ENCODE results near the gene PHLDA3.
"Not testable (repeated sequence)": the region's sequence is repeated elsewhere in the genome, so short reads cannot be mapped to it uniquely, and the experiment has no call there.

The PHLDA3 gene

DNA sequence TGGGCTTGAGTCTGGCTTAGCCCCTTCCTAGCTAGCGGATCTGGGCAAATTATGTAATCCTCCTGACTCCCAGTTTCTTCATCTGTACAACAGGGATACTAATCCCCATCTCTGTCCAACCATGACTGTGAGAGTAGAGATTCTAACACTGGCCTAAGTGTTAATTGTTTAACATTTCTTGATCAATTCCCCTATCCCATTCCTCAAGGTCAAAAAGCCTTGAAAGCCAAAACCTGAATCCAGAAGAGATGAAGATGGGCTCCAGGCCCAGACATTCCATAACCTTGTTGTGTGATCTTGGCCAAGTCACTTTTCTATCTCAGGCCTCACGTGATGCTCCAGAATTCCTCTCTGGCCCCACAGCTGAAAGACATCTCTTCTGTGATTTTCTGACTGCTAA, 18.8 kb upstream of the PHLDA3 start:
- Histone ChIP-seq H3K36me3 (ENCODE audit: control insufficient read depth, insufficient read depth, low read length) (no peaks in the 10 kb centered on the region), H3K4me1 (ENCODE audit: control insufficient read depth, insufficient read depth, low read length) (peaks cover 5% of the 10 kb centered on the region), H3K27ac (ENCODE audit: insufficient read depth, low read depth, low read length, poor library complexity, severe bottlenecking) (no peak overlapping the region), H3K9me3 (ENCODE audit: control insufficient read depth, low read length) (no peaks in the 10 kb centered on the region), H3K4me3 (ENCODE audit: insufficient read depth, low read depth, low read length) (no peak overlapping the region), H3K27me3 (ENCODE audit: control insufficient read depth, insufficient read depth, low read length, poor library complexity, severe bottlenecking) (no peaks in the 10 kb centered on the region)
- WGBS, 2 experiments = 89 to 94% methylated on average over 2 of the region's 2 CpGs

GRCh38 chr1:201486187-201486586, 17.2 kb upstream of the PHLDA3 start:
- 86 to 92% methylated on average over 3 of the region's 3 CpGs for WGBS, 2 experiments
- peaks cover 9% of the 10 kb centered on the region for H3K27me3 ChIP-seq (ENCODE audit: control insufficient read depth, insufficient read depth, low read length, poor library complexity, severe bottlenecking)
- no peak overlapping the region for H3K4me3 ChIP-seq (ENCODE audit: insufficient read depth, low read depth, low read length)
- peaks cover 5% of the 10 kb centered on the region for H3K4me1 ChIP-seq (ENCODE audit: control insufficient read depth, insufficient read depth, low read length)
- H3K36me3 ChIP-seq (ENCODE audit: control insufficient read depth, insufficient read depth, low read length) = no peaks in the 10 kb centered on the region
- no peak overlapping the region for H3K27ac ChIP-seq (ENCODE audit: insufficient read depth, low read depth, low read length, poor library complexity, severe bottlenecking)
- H3K9me3 ChIP-seq (ENCODE audit: control insufficient read depth, low read length) = no peaks in the 10 kb centered on the region

DNA sequence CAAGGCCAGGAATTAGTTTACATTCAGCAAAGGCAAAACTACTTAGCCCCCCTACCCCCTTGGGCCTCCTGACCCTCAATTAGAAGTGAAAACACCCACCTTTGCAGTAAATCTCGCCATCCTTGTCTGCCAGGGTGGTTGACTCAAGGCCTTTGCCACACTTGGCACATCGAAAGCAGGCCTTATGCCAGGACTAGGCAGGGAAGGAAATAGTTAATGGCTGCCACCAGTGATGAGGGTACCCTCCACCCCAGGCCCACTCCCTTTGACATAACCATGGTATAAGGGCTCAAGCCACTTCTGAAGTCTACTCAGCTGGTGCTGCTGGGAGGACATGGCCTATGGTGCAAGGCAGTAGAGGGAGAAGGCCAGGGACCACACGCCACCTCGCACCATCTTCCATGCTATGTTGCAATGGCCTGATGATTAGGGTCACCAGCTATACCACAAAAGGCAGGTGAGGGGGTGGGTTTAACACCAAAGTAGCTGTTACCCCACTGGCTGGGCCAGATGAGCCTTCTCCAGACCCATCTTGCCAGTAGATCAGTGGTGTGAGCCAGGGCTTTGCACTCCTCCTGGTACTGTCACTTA, 16.3 kb upstream of the PHLDA3 start:
- H3K27ac ChIP-seq (ENCODE audit: insufficient read depth, low read depth, low read length, poor library complexity, severe bottlenecking) = no peak overlapping the region
- H3K9me3 ChIP-seq (ENCODE audit: control insufficient read depth, low read length) = no peaks in the 10 kb centered on the region
- H3K4me1 ChIP-seq (ENCODE audit: control insufficient read depth, insufficient read depth, low read length) = peaks cover 11% of the 10 kb centered on the region
- 94 to 97% methylated on average over 4 of the region's 4 CpGs for WGBS, 2 experiments
- H3K36me3 ChIP-seq (ENCODE audit: control insufficient read depth, insufficient read depth, low read length) = no peaks in the 10 kb centered on the region
- peaks cover 18% of the 10 kb centered on the region for H3K27me3 ChIP-seq (ENCODE audit: control insufficient read depth, insufficient read depth, low read length, poor library complexity, severe bottlenecking)
- H3K4me3 ChIP-seq (ENCODE audit: insufficient read depth, low read depth, low read length) = no peak overlapping the region

DNA sequence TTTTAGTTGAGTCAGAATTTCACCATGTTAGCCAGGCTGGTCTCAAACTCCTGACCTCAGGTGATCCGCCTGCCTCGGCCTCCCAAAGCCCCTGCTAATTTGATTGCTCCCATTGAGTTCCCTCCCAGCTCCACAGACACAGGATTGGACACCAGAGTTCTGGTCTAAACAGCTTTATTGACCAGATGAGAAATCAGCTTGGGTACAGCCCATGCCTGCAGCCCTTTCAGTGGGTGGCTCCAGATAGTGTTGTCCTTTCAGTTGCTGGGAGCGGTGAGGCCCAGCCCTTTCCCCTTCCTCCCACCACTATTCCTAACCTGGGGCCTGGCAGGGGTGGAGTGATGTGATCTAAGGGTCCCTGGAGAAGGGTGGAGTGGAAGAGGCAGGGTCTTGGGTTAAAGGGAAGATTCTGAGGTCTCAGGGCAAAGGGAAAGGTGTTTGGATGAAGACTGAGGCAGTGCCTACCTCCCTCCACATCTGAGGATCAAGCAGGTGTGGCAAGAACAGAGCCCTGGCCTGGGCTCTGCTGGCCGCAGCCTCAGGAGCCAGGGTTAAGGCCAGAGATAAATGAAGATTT, 14.5 kb upstream of the PHLDA3 start:
- WGBS, 2 experiments = 93 to 98% methylated on average over 3 to 4 of the region's 4 CpGs
- peaks cover 29% of the 10 kb centered on the region for H3K27me3 ChIP-seq (ENCODE audit: control insufficient read depth, insufficient read depth, low read length, poor library complexity, severe bottlenecking)
- no peak overlapping the region for H3K4me3 ChIP-seq (ENCODE audit: insufficient read depth, low read depth, low read length)
- H3K27ac ChIP-seq (ENCODE audit: insufficient read depth, low read depth, low read length, poor library complexity, severe bottlenecking) = no peak overlapping the region
- no peaks in the 10 kb centered on the region for H3K36me3 ChIP-seq (ENCODE audit: control insufficient read depth, insufficient read depth, low read length)
- no peaks in the 10 kb centered on the region for H3K9me3 ChIP-seq (ENCODE audit: control insufficient read depth, low read length)
- H3K4me1 ChIP-seq (ENCODE audit: control insufficient read depth, insufficient read depth, low read length) = peaks cover 16% of the 10 kb centered on the region

DNA sequence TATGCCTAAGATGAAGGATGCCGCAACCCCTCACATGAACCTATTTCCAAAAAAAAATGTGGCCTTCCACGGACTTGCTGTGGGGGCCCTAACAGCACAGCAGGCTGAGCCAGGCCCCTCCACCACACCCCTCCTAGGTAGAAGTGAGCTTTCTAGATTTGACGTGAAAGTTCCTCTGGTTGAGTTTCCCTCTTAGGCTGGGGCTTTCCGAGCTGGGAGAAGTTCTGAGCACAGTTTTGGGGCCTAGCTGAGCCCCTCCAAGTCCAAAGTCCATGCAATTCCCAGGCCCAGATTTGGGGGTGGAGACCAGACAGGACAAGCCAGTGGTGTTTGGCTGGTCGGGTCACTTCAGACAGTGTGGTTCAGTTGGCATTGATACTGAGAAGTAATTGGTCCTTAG, 13.8 kb upstream of the PHLDA3 start:
- Histone ChIP-seq H3K36me3 (ENCODE audit: control insufficient read depth, insufficient read depth, low read length) (no peaks in the 10 kb centered on the region), H3K4me3 (ENCODE audit: insufficient read depth, low read depth, low read length) (no peak overlapping the region), H3K4me1 (ENCODE audit: control insufficient read depth, insufficient read depth, low read length) (peaks cover 16% of the 10 kb centered on the region), H3K9me3 (ENCODE audit: control insufficient read depth, low read length) (no peaks in the 10 kb centered on the region), H3K27ac (ENCODE audit: insufficient read depth, low read depth, low read length, poor library complexity, severe bottlenecking) (no peak overlapping the region), H3K27me3 (ENCODE audit: control insufficient read depth, insufficient read depth, low read length, poor library complexity, severe bottlenecking) (peaks cover 29% of the 10 kb centered on the region)
- 90 to 93% methylated on average over 5 of the region's 5 CpGs for whole genome bisulfite sequencing, 2 experiments

GRCh38 chr1:201481761-201482493, 12.9 kb upstream of the PHLDA3 start:
- Histone ChIP-seq H3K4me3 (ENCODE audit: insufficient read depth, low read depth, low read length) (peak overlapping the region; percentile 1), H3K9me3 (ENCODE audit: control insufficient read depth, low read length) (no peaks in the 10 kb centered on the region), H3K27me3 (ENCODE audit: control insufficient read depth, insufficient read depth, low read length, poor library complexity, severe bottlenecking) (peaks cover 29% of the 10 kb centered on the region), H3K27ac (ENCODE audit: insufficient read depth, low read depth, low read length, poor library complexity, severe bottlenecking) (no peak overlapping the region), H3K4me1 (ENCODE audit: control insufficient read depth, insufficient read depth, low read length) (peaks cover 19% of the 10 kb centered on the region), H3K36me3 (ENCODE audit: control insufficient read depth, insufficient read depth, low read length) (no peaks in the 10 kb centered on the region)
- 2% methylated on average over 35 of the region's 35 CpGs for WGBS, 2 experiments

DNA sequence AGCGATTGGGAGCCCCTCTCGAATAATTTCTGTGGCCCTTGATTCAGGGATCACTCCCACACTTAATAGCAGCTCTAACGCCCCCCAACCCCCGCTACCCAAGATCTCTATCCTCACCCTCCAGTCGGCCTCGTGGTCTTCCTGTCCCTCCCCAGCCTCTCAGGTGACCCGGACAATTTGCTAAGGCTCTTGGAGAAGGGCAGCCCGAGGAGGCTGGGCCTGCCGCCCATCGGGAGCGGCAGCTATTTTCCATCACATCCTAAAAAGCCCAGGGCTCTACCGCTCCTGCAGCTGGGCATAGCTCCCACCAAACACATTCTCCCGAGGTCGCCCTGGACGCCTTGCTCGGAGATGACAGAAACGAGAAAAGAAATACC, 12.0 kb upstream of the PHLDA3 start:
- Histone ChIP-seq H3K9me3 (ENCODE audit: control insufficient read depth, low read length) (no peaks in the 10 kb centered on the region), H3K4me3 (ENCODE audit: insufficient read depth, low read depth, low read length) (peak overlapping the region; percentile 19), H3K27me3 (ENCODE audit: control insufficient read depth, insufficient read depth, low read length, poor library complexity, severe bottlenecking) (peaks cover 29% of the 10 kb centered on the region), H3K27ac (ENCODE audit: insufficient read depth, low read depth, low read length, poor library complexity, severe bottlenecking) (no peak overlapping the region), H3K36me3 (ENCODE audit: control insufficient read depth, insufficient read depth, low read length) (no peaks in the 10 kb centered on the region), H3K4me1 (ENCODE audit: control insufficient read depth, insufficient read depth, low read length) (peaks cover 23% of the 10 kb centered on the region)
- 6 to 7% methylated on average over 17 of the region's 17 CpGs for WGBS, 2 experiments

DNA sequence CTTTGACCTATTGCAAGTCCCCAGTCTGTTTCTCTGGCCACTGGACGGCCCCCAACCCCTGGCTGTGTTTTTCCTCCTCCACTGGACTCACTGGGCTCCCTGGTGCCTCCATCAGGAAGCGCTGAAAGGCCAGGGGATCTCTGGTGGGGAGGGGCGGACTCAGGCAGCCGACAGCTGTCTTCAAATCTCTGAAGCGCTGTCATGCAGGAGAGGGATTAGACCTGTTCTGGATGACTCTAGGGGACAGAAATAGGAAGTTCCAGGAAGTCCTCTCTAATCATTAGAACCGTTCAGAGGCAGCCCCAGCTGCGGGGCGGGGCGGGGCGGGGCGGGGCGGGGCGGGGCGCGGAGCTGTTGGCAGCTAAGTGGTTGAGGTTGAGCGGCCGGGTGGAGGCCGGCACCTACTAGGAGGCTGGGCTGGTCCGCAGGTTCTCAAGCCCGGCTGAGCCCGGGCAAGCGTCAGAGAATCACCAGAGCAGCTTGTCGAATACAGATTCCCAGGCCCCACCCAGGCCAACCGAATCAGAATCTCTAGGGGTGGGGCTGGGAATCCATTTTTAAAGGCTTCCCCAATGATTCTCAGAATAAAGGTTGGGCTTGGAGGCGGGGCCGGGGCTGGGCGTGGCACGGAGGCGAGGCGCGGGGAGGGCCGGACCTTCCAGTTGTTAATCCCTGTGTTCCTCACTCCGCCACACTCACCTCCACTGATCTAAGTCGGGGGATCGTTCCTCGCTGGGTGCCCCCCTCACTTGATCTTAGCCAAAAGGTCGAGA, 11.4 kb upstream of the PHLDA3 start:
- Histone ChIP-seq H3K9me3 (ENCODE audit: control insufficient read depth, low read length) (no peaks in the 10 kb centered on the region), H3K4me3 (ENCODE audit: insufficient read depth, low read depth, low read length) (peak overlapping the region; percentile 19), H3K36me3 (ENCODE audit: control insufficient read depth, insufficient read depth, low read length) (no peaks in the 10 kb centered on the region), H3K4me1 (ENCODE audit: control insufficient read depth, insufficient read depth, low read length) (peaks cover 22% of the 10 kb centered on the region), H3K27ac (ENCODE audit: insufficient read depth, low read depth, low read length, poor library complexity, severe bottlenecking) (no peak overlapping the region), H3K27me3 (ENCODE audit: control insufficient read depth, insufficient read depth, low read length, poor library complexity, severe bottlenecking) (peaks cover 34% of the 10 kb centered on the region)
- 1 to 3% methylated on average over 37 of the region's 37 CpGs for WGBS, 2 experiments

GRCh38 chr1:201479201-201479730, 10.3 kb upstream of the PHLDA3 start:
- H3K4me3 ChIP-seq (ENCODE audit: insufficient read depth, low read depth, low read length) = no peak overlapping the region
- no peaks in the 10 kb centered on the region for H3K36me3 ChIP-seq (ENCODE audit: control insufficient read depth, insufficient read depth, low read length)
- no peak overlapping the region for H3K27ac ChIP-seq (ENCODE audit: insufficient read depth, low read depth, low read length, poor library complexity, severe bottlenecking)
- peaks cover 22% of the 10 kb centered on the region for H3K4me1 ChIP-seq (ENCODE audit: control insufficient read depth, insufficient read depth, low read length)
- WGBS, 2 experiments = 85 to 89% methylated on average over 3 of the region's 4 CpGs
- H3K9me3 ChIP-seq (ENCODE audit: control insufficient read depth, low read length) = no peaks in the 10 kb centered on the region
- peaks cover 34% of the 10 kb centered on the region for H3K27me3 ChIP-seq (ENCODE audit: control insufficient read depth, insufficient read depth, low read length, poor library complexity, severe bottlenecking)

DNA sequence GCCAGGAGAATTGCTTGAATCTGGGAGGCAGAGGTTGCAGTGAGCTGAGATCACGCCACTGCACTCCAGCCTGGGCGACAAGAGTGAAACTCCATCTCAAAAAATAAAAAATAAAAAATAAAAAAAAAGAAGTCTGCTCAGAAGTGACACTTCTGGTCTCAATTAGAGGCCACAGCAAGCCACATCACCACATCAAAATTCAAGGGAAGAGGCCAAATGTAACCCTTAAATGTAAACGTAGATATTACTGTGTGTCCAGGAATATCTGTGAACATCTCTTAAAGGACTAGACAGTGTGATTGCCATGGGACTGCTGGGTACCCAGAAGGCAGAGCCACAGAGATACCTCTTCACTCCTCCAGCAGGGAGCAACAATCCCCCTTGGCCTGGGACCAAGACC, 9.7 kb upstream of the PHLDA3 start:
- H3K4me3 ChIP-seq (ENCODE audit: insufficient read depth, low read depth, low read length); H3K9me3 ChIP-seq (ENCODE audit: control insufficient read depth, low read length); H3K27ac ChIP-seq (ENCODE audit: insufficient read depth, low read depth, low read length, poor library complexity, severe bottlenecking); H3K36me3 ChIP-seq (ENCODE audit: control insufficient read depth, insufficient read depth, low read length): not testable (repeated sequence)
- Histone ChIP-seq H3K27me3 (ENCODE audit: control insufficient read depth, insufficient read depth, low read length, poor library complexity, severe bottlenecking) (peaks cover 34% of the 10 kb centered on the region), H3K4me1 (ENCODE audit: control insufficient read depth, insufficient read depth, low read length) (peaks cover 22% of the 10 kb centered on the region)
- 94 to 96% methylated on average over 2 to 3 of the region's 3 CpGs for WGBS, 2 experiments

Measured in ectodermal cell (in vitro differentiated cells).